HG02885 (cell line): ENCODE data around the gene EPHA10.
"Not testable (repeated sequence)": the region's sequence is repeated elsewhere in the genome, so short reads cannot be mapped to it uniquely, and the experiment has no call there.

Experiments used
- ATAC-seq: cut with Tn5 transposase; IDR thresholded peaks from one replicate; pipeline ENCODE4 v1.9.1; 2021; ENCODE audit warnings: mild to moderate bottlenecking; ENCODE audit not compliant: unreplicated experiment, poor library complexity

EPHA10 gene

DNA sequence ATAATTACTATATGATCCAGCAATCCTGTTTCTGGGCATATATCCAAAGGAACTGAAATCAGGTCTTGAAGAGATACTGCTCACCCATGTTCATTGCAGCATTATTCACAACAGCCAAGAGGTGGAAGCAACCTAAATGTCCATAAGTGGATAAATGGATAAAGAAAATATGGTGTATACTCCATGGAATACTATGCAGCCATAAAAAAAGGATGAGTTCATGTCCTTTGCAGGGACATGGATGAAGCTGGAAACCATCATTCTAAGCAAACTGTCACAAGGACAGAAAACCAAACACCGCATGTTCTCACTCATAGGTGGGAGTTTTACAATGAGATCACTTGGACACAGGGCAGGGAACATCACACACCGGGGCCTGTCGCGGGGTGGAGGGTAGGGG lies 26.3 kb downstream of the EPHA10 start:
- not testable (repeated sequence) for ATAC-seq

DNA sequence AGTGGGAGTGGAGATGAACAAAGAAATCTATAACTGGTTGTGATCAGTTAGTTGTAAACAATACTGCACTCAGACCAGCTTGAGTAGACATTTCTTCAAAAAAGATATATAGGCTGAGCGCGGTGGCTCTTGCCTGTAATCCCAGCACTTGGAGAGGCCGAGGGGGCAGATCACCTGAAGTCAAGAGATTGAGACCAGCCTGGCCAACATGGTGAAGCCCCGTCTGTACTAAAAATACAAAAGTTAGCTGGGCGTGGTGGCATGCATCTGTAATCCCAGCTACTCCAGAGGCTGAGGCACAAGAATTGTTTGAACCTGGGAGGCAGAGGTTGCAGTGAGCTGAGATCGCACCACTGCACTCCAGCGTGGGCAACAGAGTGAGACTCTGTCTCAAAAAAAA lies 26.9 kb downstream of the EPHA10 start:
- not testable (repeated sequence) for ATAC-seq

GRCh38 chr1:37734629-37735591 lies 30.0 kb downstream of the EPHA10 start:
- no peak for ATAC-seq

DNA sequence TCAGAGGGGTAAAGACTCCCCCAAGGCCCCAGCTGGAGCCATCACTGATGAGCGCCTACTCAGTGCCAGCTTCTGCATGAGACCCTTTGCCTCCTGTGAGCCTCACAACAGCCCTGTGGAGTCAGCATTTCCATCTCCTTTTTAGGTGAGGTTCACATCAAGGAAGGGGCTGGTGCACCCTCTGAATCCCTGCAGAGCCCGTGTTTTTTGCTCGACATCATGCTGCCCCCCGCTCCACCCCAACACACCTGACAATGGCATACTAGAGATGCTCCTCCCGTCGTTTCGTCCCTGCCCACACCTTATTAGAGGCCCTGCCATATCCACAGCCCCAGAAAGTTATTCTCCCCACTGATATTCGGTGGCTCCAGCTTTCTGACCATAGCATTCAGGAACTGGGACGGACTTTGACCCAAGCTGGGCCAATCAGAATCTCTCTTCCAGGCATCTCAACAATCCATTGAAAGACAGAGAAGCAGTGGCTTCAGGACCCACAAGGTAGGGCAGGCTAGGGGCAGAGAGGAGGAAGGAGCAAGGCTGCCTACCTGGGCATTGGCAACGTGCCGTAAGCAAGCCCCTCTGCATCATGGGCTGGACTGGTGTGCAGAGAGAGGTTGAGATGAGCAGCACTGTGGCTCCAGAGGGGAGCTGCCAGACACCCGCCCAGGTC lies 32.7 kb downstream of the EPHA10 start:
- ATAC-seq = no peak

- ATAC-seq = no peak
Measured at GRCh38 chr1:37731312-37732019, 33.5 kb downstream of the EPHA10 start.

DNA sequence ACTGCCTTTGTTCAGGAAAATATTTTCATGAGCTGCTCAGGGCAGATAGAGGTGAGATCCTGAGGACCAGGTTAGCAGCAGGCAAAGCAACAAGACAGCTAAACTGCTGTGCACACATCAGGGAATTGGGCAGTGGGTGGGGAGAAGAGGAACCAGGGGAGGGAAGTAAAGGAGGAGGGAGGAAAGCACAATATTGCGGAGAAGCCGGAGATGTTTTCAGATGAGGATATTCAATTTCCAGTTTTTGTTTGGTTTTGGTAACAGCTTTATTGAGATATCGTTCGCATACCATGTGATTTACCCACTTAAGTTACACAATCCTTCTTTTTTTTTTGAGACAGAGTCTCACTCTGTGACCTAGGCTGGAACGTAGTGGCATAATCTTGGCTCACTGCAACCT lies 34.5 kb downstream of the EPHA10 start:
- ATAC-seq = no peak

GRCh38 chr1:37728416-37728815 lies 36.5 kb downstream of the EPHA10 start:
- ATAC-seq = no peak

- ATAC-seq = no peak
Measured at GRCh38 chr1:37726751-37727585, 38.0 kb downstream of the EPHA10 start.

DNA sequence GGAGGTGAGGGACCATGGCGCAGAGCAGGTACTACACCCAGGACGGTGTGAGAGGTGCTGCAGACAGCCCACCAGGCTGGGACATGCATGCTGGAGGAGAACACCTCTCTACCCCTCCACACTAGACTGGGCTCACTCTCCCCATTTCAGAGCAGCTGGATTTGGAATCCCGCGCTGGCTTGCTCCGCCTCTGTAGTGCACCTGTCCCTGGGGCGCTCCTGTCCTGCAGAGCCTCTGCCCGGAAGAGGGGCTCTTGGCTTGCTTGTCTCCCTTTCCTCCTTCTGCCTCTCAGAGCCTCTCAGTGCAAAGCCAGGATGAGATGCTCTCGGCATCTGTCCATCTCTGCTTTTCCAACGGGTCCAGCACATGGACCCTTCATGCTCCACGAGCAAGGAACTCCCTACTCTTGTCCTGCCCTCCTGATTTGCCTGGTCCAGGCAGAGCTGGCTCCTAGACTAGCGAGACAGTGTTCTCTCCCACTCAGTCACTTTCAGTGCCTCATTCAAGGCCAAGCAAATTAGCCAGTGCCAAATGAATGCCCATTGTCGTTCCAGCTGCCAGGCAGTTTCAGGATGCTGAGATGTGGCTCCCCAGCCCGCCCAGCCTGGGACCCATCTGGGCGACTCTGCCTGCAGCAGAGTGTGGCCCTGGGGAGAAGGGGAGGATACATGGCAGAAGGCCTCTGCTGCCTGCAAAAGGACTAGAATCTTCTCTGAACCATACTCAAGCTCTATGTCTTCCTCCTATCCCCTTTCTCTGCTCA lies 38.9 kb downstream of the EPHA10 start:
- ATAC-seq = no peak

DNA sequence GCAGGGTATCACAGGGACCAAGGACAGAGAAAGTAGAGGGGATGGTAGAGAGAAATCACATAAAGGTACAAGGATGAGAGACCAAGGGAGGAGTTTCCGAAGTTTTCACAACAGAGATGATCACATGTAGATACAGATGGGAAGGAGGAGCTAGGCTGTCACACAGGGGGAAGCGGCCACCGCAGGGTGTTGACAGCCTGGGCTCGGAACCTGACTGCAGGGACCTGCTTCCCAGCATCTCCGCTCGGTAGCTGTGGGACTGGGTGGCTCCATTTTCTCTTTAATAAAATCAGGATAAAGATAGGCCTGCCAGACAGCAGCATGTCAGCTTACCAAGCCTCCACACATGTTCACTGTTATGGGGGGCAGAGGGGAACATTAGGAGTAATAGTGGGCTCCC lies 40.3 kb downstream of the EPHA10 start:
- ATAC-seq = no peak

DNA sequence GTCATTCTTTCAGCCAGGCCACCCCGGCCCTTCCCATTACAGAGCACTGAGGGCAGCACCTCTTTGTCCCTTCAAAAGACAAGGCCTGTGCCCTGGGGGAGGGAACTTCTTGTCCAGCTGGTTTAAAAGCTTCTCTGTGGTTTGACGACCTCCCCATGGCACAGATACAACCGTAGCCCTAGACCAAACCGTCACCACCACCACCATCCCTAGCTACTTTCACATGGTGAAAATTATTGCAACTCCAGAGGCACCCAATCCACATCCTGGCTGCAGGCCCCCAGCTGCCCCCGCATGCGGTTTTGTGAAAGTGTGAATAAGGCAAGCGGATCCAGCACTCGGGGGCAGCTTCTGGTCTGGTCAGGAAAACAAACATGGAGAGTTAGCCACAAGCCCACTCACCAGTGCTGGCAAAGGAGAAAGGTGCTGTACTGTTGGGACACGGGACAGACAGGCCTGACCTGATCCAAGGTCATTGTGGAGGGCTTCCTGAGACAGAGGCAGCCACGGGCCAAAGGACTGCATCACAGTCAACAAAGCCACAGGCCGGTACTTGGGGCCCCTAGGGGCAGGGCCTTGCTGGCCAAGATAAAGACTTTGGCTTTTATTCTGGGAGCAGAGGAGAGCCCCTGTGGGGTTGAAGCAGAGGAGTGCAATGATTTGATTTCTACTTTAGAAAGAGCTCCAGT lies 41.4 kb downstream of the EPHA10 start:
- ATAC-seq = no peak

DNA sequence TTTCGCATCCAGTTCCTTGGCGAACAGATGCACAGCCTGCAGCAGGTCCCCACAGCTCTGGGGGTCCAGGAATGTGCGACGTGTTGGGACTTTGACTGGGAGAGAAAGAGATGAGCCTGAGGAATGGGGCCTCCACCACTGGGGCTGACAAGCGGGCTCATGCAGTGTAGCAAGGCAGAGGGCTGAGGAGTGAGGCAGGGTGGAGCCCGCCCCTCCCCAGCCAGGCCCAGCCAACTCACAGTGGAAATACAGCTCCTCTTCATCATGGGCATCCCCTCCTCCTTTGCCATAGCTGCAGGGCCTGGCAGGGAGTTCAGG lies 41.9 kb downstream of the EPHA10 start:
- ATAC-seq = no peak

DNA sequence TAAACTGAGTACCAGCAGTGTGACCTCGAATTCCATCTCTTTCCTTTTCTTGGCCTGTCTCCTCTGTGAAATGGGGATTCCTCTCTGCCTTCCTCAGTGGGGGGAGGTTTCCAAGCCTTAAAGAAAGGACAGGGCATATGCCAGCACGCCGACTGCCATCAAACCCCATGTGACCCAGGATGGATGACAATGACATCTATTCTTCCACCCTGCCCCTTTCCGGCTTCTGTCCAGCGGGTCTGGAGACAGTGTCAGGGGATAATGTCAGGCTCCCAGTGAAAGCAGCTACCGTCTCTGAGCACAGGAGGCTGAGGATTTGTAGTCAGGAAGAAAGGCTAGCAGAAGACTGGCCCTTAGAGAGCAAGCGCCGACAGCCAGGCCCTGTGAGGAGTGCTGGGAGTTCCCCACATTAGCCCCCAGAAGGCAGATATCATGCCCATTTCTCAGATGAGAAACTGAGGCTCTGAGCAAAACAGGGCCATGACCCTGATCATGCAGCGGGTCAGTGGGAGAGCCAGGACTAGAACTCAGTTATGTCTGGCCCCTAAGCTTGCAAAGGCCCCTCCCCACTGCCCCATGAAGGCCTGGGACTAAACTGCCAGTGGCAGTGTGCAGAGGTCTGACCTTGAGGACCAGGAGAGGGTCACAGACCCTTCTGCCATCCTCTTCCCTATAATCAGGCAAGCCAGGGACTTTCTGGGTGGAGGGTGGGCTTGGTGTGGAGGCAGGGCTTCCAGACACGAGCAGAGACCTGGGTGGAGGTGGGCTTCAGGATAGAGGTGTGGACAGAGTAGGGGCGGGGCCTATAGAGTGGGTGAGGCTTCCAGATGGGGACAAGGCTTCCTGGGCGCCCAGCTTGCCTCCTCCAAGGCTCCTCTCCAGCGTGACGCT lies 42.5 kb downstream of the EPHA10 start:
- no peak for ATAC-seq

GRCh38 chr1:37721565-37721964 lies 43.4 kb downstream of the EPHA10 start:
- no peak for ATAC-seq

- no peak for ATAC-seq
Measured at GRCh38 chr1:37720231-37721130, 44.4 kb downstream of the EPHA10 start.

DNA sequence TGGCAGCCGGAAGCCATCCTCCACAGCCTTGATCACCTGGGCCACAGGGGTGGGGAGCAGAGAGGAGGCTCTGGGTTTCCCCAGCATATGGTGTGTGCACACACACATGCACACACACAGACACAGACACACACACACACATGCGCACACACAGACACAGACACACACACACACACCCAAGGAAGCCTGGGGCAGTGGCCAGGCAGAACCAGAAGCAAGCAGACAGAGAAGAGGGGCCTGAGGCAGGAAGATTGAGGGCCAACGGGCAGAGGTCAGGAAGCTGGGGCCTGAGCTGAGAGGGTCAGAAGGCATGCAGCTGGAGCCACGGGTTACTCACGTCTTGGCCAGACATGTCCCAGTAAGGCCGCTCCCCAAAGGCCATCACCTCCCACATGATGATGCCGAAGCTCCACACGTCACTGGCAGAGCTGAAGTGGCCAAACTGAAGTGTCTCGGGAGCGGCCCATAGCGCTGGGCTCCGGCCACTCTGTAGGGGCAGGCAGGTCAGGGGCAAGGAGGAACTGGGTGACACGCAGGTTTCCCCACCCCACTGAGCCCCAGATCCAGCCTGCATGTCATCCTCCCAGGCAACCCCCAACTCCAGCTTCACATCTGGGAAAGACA lies 45.2 kb downstream of the EPHA10 start:
- ATAC-seq = no peak
